Measurements from ENCODE around the gene MAP3K20. TPM values are rescaled to one million over a fixed set of nuclear protein-coding genes. Genes with fewer than 3 reads are reported as not detected.

MAP3K20 gene
- total and polyA plus RNA-seq, 2 of the 8 experiments (the other 6 are each of a cell fraction or from before 2014, with no cell fraction given) = 3.1 to 11.1 TPM

GRCh38 chr2:173196080-173196479 lies 120.4 kb downstream of the MAP3K20 start:
- Histone ChIP-seq H4K20me1 (replicated peaks in 1 of 2; ENCODE audit: control insufficient read depth in 1 of 2, insufficient read depth in 2 of 2, low read length in 2 of 2) (no peaks in the 10 kb centered on the region), H3K4me1 (replicated peaks in 1 of 4; ENCODE audit: control insufficient read depth in 3 of 4, insufficient read depth in 4 of 4, low read length in 3 of 4) (peaks cover 7 to 21% (median 16%) of the 10 kb centered on the region in 4 experiments; a peak in 5 of 7 replicates), H3K9me3 (ENCODE audit: insufficient read depth in 2 of 2, low read depth in 1 of 2, low read length in 1 of 2) (no peaks in the 10 kb centered on the region), H4K5ac (ENCODE audit: insufficient read length, low read depth, low read length) (peak overlapping the region; percentile 35), H2AK5ac (ENCODE audit: low read depth, low read length) (no peak overlapping the region), H4K91ac (replicated peaks; ENCODE audit: insufficient read length, low read length) (no peak overlapping the region), H3K27ac (ENCODE audit: low read depth, low read length) (no peak overlapping the region), H3K27me3 (replicated peaks in 1 of 4; ENCODE audit: control insufficient read depth in 3 of 4, extremely low read depth in 1 of 4, insufficient read depth in 3 of 4, low read length in 3 of 4) (no peaks in the 10 kb centered on the region), H4K8ac (ENCODE audit: extremely low read depth, insufficient read depth, low read length) (no peak overlapping the region), H2BK20ac (ENCODE audit: low read length) (no peak overlapping the region), H3K4ac (replicated peaks; ENCODE audit: insufficient read length, low read depth, low read length) (no peak overlapping the region), H3K79me2 (ENCODE audit: control insufficient read depth in 1 of 2, insufficient read depth in 2 of 2, low read length in 2 of 2) (no peaks in the 10 kb centered on the region), H3K9ac (replicated peaks in 1 of 4; ENCODE audit: extremely low read depth in 1 of 4, low read depth in 3 of 4, low read length in 3 of 4) (no peak overlapping the region), H3K4me3 (ENCODE audit: extremely low read depth in 1 of 4, insufficient read depth in 2 of 4, low read depth in 3 of 4, low read length in 4 of 4) (0 out of 8 replicates have a peak overlapping the region, but pooled peaks of 1 of the 4 experiments have one; percentile 3), H3K79me1 (ENCODE audit: low read depth, low read length) (no peaks in the 10 kb centered on the region), H2BK120ac (replicated peaks; ENCODE audit: low read depth, low read length) (no peak overlapping the region), H3K4me2 (ENCODE audit: insufficient read depth in 1 of 2, low read depth in 2 of 2, low read length in 2 of 2) (peak overlapping the region in 1 of 2 experiments; percentile 45; a peak in 2 of 4 replicates), H2BK5ac (ENCODE audit: low read depth, low read length) (peak overlapping the region; percentile 79; the same call in 1 of the 2 replicates), H3K18ac (ENCODE audit: extremely low read depth, low read length) (no peak overlapping the region), H3K56ac (replicated peaks; ENCODE audit: insufficient read length, low read depth, low read length) (no peak overlapping the region), H2BK15ac (ENCODE audit: low read length) (no peak overlapping the region), H2BK12ac (ENCODE audit: low read depth, low read length) (no peak overlapping the region), H2AFZ (ENCODE audit: low read length) (no peak overlapping the region), H3K23me2 (ENCODE audit: low read depth, low read length) (no peaks in the 10 kb centered on the region), H3K14ac (ENCODE audit: insufficient read length) (no peak overlapping the region), H3K23ac (ENCODE audit: insufficient read length) (no peak overlapping the region), H3K36me3 (ENCODE audit: control insufficient read depth in 2 of 4, insufficient read depth in 4 of 4, low read length in 3 of 4) (no peaks in the 10 kb centered on the region)
- FAIRE-seq (no peak), DNase-seq (ENCODE audit: low read depth in 1 of 2, low spot score in 2 of 2) (peak in 1 of 2 experiments; percentile 63)
- 0 out of 2 replicates have a peak, but pooled peaks have one; percentile 12 for TF ChIP-seq TEAD4 (IDR thresholded peaks at IDR 0.05; ENCODE audit: low read depth, low read length)
- TF ChIP-seq, protein P1, sequence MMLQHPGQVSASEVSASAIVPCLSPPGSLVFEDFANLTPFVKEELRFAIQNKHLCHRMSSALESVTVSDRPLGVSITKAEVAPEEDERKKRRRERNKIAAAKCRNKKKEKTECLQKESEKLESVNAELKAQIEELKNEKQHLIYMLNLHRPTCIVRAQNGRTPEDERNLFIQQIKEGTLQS (IDR thresholded peaks at IDR 0.05; ENCODE audit: insufficient read depth, low read depth, low read length) = no peak
- 65% methylated on average over 6 of the region's 6 CpGs; no CpG with 5 or more reads in 1 of the 2 experiments for WGBS, 2 experiments (ENCODE audit: extremely low coverage in 1 of 2, insufficient coverage in 1 of 2, insufficient read length in 1 of 2, insufficient replicate concordance in 2 of 2, low coverage in 1 of 2, low lambda C conversion rate in 2 of 2, missing lambda C conversion rate in 1 of 2)
- POLR2A ChIA-PET (ENCODE audit: partially characterized antibody) = interaction anchor here (1.0 to 1.5 kb wide), 4 partner anchors 9 to 41 kb away, joined by 3 to 6 read pairs (median 3); no protein-coding TSS in a partner anchor
- CTCF ChIA-PET (ENCODE audit: partially characterized antibody) = interaction anchor here (0.6 to 6.3 kb wide), 6 partner anchors 11 to 202 kb away, joined by 3 to 32 read pairs (median 4); no protein-coding TSS in a partner anchor

All from H1 (cell line).